Ascending aorta (tissue), 2 donors: ENCODE data around the gene SH2B2. TPM values are rescaled to one million over a fixed set of nuclear protein-coding genes. Genes with fewer than 3 reads are reported as not detected.

Source experiments
- DNase-seq, 2 donors: peaks; one replicate each; pipeline ENCODE4 v3.0.0-alpha.2; 2019; ENCODE audit warnings: low spot score in 2 of 2
- H3K27ac ChIP-seq, 2 donors: fragments of 200-600 bp; sonication (generic); one replicate each; pipeline ENCODE4 v1.5.1; 2016 to 2017; ENCODE audit warnings: mild to moderate bottlenecking in 1 of 2
- H3K27me3 ChIP-seq: fragments of 200-600 bp; sonication (generic); one replicate; pipeline ENCODE4 v1.5.1; 2017
- H3K36me3 ChIP-seq, 2 donors: fragments of 200-600 bp; sonication (generic); one replicate each; pipeline ENCODE4 v1.5.1; 2016
- H3K4me1 ChIP-seq, 2 donors: fragments of 200-600 bp; sonication (generic); one replicate each; pipeline ENCODE4 v1.5.1; 2016 to 2017; ENCODE audit warnings: mild to moderate bottlenecking in 1 of 2
- H3K4me3 ChIP-seq, 2 donors: fragments of 200-600 bp; sonication (generic); one replicate each; pipeline ENCODE4 v1.5.1; 2016 to 2017; ENCODE audit warnings: mild to moderate bottlenecking in 1 of 2
- H3K9me3 ChIP-seq, 2 donors: fragments of 200-600 bp; sonication (generic); one replicate each; pipeline ENCODE4 v1.5.1; 2016
- CTCF ChIP-seq, 3 experiments: fragments of 200-600 bp in 2 of 3; fragments of 450-650 bp in 1 of 3; sonication (generic) in 2 of 3; IDR thresholded peaks; one replicate each; pipeline ENCODE4 v1.5.1; 2016 to 2019; ENCODE audit warnings: antibody characterized with exemption in 3 of 3, mild to moderate bottlenecking in 1 of 3, moderate library complexity in 1 of 3
- intact Hi-C: fragments of 100-400 bp; cut with DNase I; formaldehyde crosslinking; loops from one replicate; pipeline ENCODE4 v1.15.1; 2023
- total RNA-seq: library from RNA; depleted of rRNA; stranded (reverse); fragments of >200 nt; gene quantifications from one replicate; pipeline ENCODE4 v1.1.0, GENCODE V29; 2016

SH2B2 gene
- total RNA-seq, 1 donor from 2014 or later, result 4.2 TPM

- Histone ChIP-seq H3K9me3 (no peaks in the 10 kb centered on the region), H3K27me3 (no peaks in the 10 kb centered on the region), H3K27ac (no peak overlapping the region), H3K4me1 (no peaks in the 10 kb centered on the region), H3K4me3 (no peak overlapping the region), H3K36me3 (peaks cover 0 to 20% of the 10 kb centered on the region in 2 donors)
- intact Hi-C loops, result no loop called here
- DNase-seq, result no peak
- no peak for TF ChIP-seq CTCF (IDR thresholded peaks at IDR 0.05)
Measured at GRCh38 chr7:102310414-102310815, 23.7 kb downstream of the SH2B2 start.

DNA sequence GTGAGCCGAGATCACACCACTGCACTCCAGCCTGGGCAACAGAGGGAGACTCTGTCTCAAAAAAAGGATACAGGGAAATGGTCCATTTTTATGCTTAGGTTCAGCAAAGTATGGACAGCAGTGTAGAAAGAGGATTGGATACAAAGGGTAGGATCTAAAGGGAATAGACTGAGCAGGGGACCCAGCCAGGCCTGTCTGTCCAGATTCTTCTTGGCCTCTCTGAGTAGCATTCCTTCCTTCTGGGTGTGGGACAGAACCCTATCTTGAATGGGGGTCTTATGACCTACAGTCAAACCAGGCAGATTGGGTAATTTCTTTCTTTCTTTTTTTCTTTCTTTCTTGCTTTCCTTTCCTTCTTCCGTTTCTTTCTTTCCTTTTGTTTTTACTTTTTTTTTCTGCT is 25.6 kb downstream of the SH2B2 start:
- Histone ChIP-seq H3K27me3 (no peaks in the 10 kb centered on the region), H3K9me3 (no peaks in the 10 kb centered on the region), H3K4me1 (no peaks in the 10 kb centered on the region), H3K27ac (no peak overlapping the region), H3K36me3 (peaks cover under 1 to 20% of the 10 kb centered on the region in 2 donors), H3K4me3 (no peak overlapping the region)
- intact Hi-C loops, result no loop called here
- TF ChIP-seq CTCF (IDR thresholded peaks at IDR 0.05), result no peak
- no peak for DNase-seq

DNA sequence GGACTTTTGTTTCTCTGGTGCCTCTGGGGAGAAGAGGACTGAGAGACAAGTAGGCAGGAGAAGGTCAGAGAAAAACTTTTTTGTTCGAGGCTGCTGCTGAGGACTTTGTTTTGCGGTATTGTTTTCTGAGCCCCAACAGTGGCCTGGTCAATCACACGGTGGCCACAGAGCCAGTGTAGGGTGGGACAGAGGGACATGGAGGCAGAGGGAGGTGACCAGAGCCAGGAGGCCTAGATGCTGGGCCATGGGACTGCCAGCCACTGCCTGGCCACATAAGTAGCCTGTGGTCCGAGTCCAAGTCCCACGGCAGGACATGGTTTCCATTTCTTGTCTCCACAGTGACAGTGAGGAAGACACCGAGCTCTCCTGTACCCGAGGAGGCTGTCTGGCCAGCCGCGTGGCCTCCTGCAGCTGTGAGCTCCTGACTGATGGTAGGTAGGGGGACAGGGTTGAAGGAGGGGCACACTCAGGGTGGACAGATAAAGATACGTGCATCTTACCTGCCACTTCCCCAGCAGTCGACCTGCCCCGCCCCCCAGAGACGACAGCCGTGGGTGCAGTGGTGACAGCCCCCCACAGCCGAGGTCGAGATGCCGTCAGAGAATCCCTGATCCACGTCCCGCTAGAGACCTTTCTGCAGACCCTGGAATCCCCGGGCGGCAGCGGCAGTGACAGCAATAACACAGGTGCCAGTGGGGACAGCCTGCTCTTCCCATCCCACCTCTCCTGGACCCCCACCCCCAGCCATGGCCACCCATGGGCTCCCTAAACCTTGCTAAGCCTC is 27.5 kb downstream of the SH2B2 start:
- no peak for DNase-seq
- Histone ChIP-seq H3K27me3 (no peaks in the 10 kb centered on the region), H3K36me3 (peaks cover 2 to 16% of the 10 kb centered on the region in 2 donors), H3K4me1 (no peaks in the 10 kb centered on the region), H3K9me3 (no peaks in the 10 kb centered on the region), H3K4me3 (no peak overlapping the region), H3K27ac (no peak overlapping the region)
- intact Hi-C loops, result no loop called here
- no peak for TF ChIP-seq CTCF (IDR thresholded peaks at IDR 0.05)

GRCh38 chr7:102317231-102318059 is 30.8 kb downstream of the SH2B2 start:
- Histone ChIP-seq H3K4me3 (no peak overlapping the region), H3K9me3 (no peaks in the 10 kb centered on the region), H3K27me3 (no peaks in the 10 kb centered on the region), H3K27ac (no peak overlapping the region), H3K4me1 (no peaks in the 10 kb centered on the region), H3K36me3 (peaks cover 2 to 8% of the 10 kb centered on the region in 2 donors)
- no peak for DNase-seq
- no peak for TF ChIP-seq CTCF (IDR thresholded peaks at IDR 0.05)
- intact Hi-C loops, result no loop called here

GRCh38 chr7:102318482-102318971 is 31.9 kb downstream of the SH2B2 start:
- Histone ChIP-seq H3K4me1 (no peaks in the 10 kb centered on the region), H3K9me3 (no peaks in the 10 kb centered on the region), H3K4me3 (no peak overlapping the region), H3K27me3 (no peaks in the 10 kb centered on the region), H3K36me3 (peaks cover 2 to 8% of the 10 kb centered on the region in 2 donors), H3K27ac (no peak overlapping the region)
- DNase-seq, result no peak
- no peak for TF ChIP-seq CTCF (IDR thresholded peaks at IDR 0.05)
- intact Hi-C loops, result no loop called here
